ENCODE measurements around the gene TMEM51.

The TMEM51 gene

DNA sequence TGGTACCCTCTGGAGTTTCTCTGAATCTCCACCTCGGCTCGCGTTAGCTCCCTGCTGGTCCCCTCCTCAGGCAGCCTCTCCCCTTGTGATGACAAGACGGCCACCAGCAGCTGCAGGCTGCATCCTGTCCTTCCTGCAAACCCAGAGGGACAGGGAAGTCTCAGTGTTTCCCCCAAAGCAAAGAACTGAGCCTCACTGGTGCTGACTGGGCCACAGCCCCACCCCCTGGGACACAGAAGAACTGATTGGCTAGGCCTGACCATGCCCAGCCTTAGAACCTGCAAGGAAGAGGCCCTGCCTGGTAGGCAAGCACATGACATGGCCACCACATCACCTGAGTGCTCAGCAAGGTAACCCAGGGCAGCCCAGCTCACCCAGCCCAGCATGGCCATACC is 34.6 kb downstream of the TMEM51 start:
- H3K36me3 ChIP-seq (ENCODE audit: control insufficient read depth, insufficient read depth, low read length) = no peaks in the 10 kb centered on the region
- H3K27ac ChIP-seq (ENCODE audit: low read depth, low read length) = no peak overlapping the region
- H3K9me3 ChIP-seq (ENCODE audit: control insufficient read depth, insufficient read depth, low read depth, low read length) = no peaks in the 10 kb centered on the region
- H3K9ac ChIP-seq (ENCODE audit: low read length) = no peak overlapping the region
- H3K4me3 ChIP-seq (ENCODE audit: low read depth, low read length) = no peak overlapping the region
- no peaks in the 10 kb centered on the region for H3K27me3 ChIP-seq (ENCODE audit: control insufficient read depth, insufficient read depth, low read length)
- H3K4me1 ChIP-seq (ENCODE audit: control insufficient read depth, insufficient read depth, low read length) = peaks cover 36% of the 10 kb centered on the region

DNA sequence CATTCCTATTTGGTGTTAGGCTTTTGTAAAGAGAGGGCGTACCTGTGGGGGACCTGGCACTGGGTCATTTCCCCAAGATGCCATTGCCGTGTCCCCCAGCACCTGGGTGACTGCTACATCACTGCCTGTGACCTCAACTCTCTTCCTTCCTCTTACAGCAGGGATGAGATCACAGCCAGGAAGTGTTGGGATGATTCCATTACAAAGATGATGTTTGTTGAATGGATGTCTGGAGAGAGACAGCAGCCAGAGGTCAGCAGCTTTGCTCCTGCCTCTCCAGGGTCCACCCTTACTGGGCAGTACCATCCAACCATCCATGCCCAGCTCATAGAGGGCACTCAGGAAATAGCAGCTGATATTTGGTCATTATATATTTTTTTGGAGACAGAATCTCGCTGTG is 35.1 kb downstream of the TMEM51 start:
- H3K4me1 ChIP-seq (ENCODE audit: control insufficient read depth, insufficient read depth, low read length) = peaks cover 36% of the 10 kb centered on the region
- no peak overlapping the region for H3K9ac ChIP-seq (ENCODE audit: low read length)
- no peak overlapping the region for H3K27ac ChIP-seq (ENCODE audit: low read depth, low read length)
- H3K36me3 ChIP-seq (ENCODE audit: control insufficient read depth, insufficient read depth, low read length) = no peaks in the 10 kb centered on the region
- no peaks in the 10 kb centered on the region for H3K27me3 ChIP-seq (ENCODE audit: control insufficient read depth, insufficient read depth, low read length)
- no peak overlapping the region for H3K4me3 ChIP-seq (ENCODE audit: low read depth, low read length)
- no peaks in the 10 kb centered on the region for H3K9me3 ChIP-seq (ENCODE audit: control insufficient read depth, insufficient read depth, low read depth, low read length)

DNA sequence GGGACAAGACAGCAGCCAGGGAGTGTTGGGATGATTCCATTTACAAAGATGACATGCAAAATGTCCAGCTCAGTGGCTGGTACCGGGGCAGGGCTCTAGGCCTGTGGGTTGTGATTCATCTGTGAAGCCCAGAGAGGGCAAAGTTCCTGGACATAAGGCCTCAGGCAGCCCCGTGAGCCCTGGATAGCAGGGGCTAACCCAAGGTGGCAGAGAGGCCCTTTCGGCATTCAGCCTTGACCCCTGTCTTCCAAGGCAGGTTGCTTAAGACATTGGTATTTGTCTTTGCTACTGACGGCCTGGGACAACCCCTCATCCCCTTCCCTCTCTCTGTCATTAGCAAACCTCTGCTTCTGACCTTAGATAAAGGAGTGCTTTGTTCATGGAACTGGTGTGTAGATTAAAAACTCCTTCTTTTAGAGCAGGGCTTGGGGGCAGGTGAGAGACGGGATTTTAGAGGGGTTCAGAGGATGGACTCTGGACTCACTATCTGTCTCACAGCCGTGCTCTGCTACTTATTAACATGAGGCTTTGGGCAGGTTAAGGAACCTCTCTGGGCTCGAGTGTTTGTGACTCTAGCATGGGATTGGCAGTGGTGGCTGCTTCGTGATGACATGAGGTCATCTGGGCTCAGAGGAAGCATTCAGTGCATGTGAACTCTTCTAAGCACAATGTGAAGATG is 36.3 kb downstream of the TMEM51 start:
- H3K27me3 ChIP-seq (ENCODE audit: control insufficient read depth, insufficient read depth, low read length) = no peaks in the 10 kb centered on the region
- no peaks in the 10 kb centered on the region for H3K9me3 ChIP-seq (ENCODE audit: control insufficient read depth, insufficient read depth, low read depth, low read length)
- no peak overlapping the region for H3K27ac ChIP-seq (ENCODE audit: low read depth, low read length)
- H3K36me3 ChIP-seq (ENCODE audit: control insufficient read depth, insufficient read depth, low read length) = no peaks in the 10 kb centered on the region
- H3K4me1 ChIP-seq (ENCODE audit: control insufficient read depth, insufficient read depth, low read length) = peaks cover 36% of the 10 kb centered on the region
- no peak overlapping the region for H3K4me3 ChIP-seq (ENCODE audit: low read depth, low read length)
- no peak overlapping the region for H3K9ac ChIP-seq (ENCODE audit: low read length)

DNA sequence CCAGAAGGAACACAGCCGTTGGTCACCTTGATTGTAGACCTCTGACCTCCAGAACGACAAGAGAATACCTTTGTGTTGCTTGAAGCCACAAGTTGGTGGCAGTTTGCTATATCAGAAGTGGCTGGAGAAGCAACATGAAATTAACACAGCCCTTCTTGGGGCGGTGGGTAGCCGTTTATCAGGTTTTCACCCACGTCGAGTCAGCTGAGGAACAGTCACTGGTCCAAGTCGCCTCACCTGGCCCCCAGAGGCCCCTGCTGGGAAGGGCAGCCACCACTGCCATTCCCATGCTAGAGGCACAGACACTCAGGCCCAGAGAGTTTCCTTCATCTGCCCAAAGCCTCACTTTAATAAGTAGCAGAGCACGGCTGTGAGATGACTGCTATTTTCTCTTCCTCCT is 37.7 kb downstream of the TMEM51 start:
- Histone ChIP-seq H3K4me1 (ENCODE audit: control insufficient read depth, insufficient read depth, low read length) (peaks cover 44% of the 10 kb centered on the region), H3K9ac (ENCODE audit: low read length) (no peak overlapping the region), H3K4me3 (ENCODE audit: low read depth, low read length) (no peak overlapping the region), H3K27ac (ENCODE audit: low read depth, low read length) (no peak overlapping the region), H3K27me3 (ENCODE audit: control insufficient read depth, insufficient read depth, low read length) (no peaks in the 10 kb centered on the region), H3K9me3 (ENCODE audit: control insufficient read depth, insufficient read depth, low read depth, low read length) (no peaks in the 10 kb centered on the region), H3K36me3 (ENCODE audit: control insufficient read depth, insufficient read depth, low read length) (no peaks in the 10 kb centered on the region)

DNA sequence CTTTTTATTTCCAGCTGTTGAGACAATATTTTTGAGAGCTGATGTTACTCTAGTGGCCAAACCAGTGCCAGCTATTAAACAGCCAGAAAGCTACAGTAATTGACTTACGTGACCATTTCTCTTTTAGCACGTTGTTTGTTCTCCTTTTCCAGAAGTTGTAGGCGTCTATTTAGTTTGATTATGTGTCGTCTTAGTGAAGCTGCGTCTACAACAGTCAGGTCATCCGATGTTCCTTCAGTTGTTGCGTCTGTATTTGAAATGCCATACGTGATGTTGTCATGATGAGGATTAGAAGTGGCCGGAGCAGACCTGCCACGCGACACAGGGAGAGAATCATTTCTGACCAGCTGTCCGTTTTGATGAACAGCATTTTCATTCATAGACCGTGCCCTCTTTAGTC is 38.2 kb downstream of the TMEM51 start:
- no peak overlapping the region for H3K9ac ChIP-seq (ENCODE audit: low read length)
- H3K4me3 ChIP-seq (ENCODE audit: low read depth, low read length) = no peak overlapping the region
- H3K27me3 ChIP-seq (ENCODE audit: control insufficient read depth, insufficient read depth, low read length) = no peaks in the 10 kb centered on the region
- H3K9me3 ChIP-seq (ENCODE audit: control insufficient read depth, insufficient read depth, low read depth, low read length) = no peaks in the 10 kb centered on the region
- H3K36me3 ChIP-seq (ENCODE audit: control insufficient read depth, insufficient read depth, low read length) = no peaks in the 10 kb centered on the region
- peaks cover 44% of the 10 kb centered on the region for H3K4me1 ChIP-seq (ENCODE audit: control insufficient read depth, insufficient read depth, low read length)
- no peak overlapping the region for H3K27ac ChIP-seq (ENCODE audit: low read depth, low read length)

DNA sequence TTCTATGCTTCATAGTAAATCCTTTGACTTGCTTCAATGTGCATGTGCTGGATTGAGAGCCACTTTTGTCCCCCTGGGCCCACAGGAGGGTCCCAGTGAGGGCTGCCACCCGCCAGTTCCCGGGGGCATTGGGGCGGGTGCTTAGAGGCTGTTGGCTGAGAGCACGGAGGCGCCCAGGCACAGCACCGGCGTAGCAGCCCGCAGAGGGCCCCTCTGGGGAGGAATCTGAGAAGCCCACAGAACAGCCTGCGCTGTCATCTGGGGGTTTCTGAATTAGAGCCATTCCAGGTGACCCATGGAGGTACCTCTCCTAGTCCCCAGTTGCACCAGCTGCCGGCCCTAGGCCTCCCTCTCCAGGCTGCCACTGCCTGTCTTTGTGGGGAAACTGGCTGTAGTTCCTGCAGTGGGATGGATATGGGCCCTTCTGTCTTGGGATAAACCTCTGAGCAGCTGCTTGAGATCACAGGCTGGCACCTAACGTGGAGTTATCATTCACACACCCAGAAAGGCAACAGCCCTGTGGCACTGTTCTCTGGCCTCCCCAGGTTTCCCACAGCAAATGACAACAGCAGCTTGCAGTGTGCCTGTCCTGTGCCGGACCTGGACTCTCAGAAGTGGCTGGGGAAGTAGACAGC is 39.5 kb downstream of the TMEM51 start:
- no peak overlapping the region for H3K4me3 ChIP-seq (ENCODE audit: low read depth, low read length)
- no peaks in the 10 kb centered on the region for H3K9me3 ChIP-seq (ENCODE audit: control insufficient read depth, insufficient read depth, low read depth, low read length)
- peaks cover 42% of the 10 kb centered on the region for H3K4me1 ChIP-seq (ENCODE audit: control insufficient read depth, insufficient read depth, low read length)
- no peak overlapping the region for H3K9ac ChIP-seq (ENCODE audit: low read length)
- no peaks in the 10 kb centered on the region for H3K27me3 ChIP-seq (ENCODE audit: control insufficient read depth, insufficient read depth, low read length)
- no peaks in the 10 kb centered on the region for H3K36me3 ChIP-seq (ENCODE audit: control insufficient read depth, insufficient read depth, low read length)
- no peak overlapping the region for H3K27ac ChIP-seq (ENCODE audit: low read depth, low read length)

DNA sequence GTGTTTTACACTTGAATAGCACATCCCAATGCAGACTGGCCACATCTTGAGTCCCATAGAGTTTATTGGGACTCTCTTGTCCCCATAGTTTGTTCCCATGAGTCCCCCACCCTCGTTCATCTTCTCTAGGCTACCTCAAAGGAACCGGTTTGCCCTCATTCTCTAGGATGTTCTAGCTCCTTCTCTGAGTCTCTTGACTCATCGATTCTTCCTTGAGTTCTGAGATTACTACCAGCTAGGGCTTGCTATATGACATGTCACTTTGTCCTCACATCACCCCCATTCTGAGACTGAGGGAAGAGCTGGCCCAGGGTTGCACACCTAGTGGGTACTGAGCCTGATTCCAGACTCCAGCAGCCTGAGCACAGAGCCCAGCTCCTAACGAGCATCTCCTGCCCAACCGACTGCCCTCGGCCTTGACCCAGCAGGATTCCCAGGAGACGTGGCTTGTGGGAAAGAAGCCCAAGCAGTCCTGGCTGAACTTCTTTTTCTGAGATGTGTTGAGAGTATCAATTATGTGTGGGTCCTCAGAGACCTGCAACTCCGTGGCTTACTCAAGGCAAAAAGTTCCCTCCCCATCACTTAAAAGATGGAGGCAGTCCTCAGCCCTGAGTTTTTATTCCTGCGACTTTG is 42.0 kb downstream of the TMEM51 start:
- Histone ChIP-seq H3K4me3 (ENCODE audit: low read depth, low read length) (no peak overlapping the region), H3K9ac (ENCODE audit: low read length) (no peak overlapping the region), H3K27me3 (ENCODE audit: control insufficient read depth, insufficient read depth, low read length) (no peaks in the 10 kb centered on the region), H3K36me3 (ENCODE audit: control insufficient read depth, insufficient read depth, low read length) (no peaks in the 10 kb centered on the region), H3K4me1 (ENCODE audit: control insufficient read depth, insufficient read depth, low read length) (peaks cover 31% of the 10 kb centered on the region), H3K9me3 (ENCODE audit: control insufficient read depth, insufficient read depth, low read depth, low read length) (no peaks in the 10 kb centered on the region), H3K27ac (ENCODE audit: low read depth, low read length) (no peak overlapping the region)

DNA sequence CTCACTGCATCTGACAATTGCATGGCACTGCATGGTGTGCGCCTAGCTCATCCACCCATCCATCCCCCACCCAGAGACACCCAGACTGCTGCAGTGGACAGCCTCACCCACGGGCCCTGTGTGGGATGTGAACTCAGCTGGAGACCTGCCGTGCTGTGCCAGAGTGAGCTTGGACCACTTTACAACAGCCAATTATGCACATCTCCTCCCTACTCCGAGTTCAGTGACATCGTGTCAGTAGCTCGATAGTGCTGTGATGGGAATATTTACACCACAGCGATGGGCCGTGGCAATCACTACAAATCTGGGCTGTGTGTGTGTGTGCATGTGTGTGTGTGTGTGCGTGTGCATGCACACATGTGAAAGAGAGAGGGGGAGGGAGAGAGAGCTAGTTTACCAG is 42.5 kb downstream of the TMEM51 start:
- H3K4me1 ChIP-seq (ENCODE audit: control insufficient read depth, insufficient read depth, low read length) = peaks cover 35% of the 10 kb centered on the region
- no peaks in the 10 kb centered on the region for H3K36me3 ChIP-seq (ENCODE audit: control insufficient read depth, insufficient read depth, low read length)
- H3K9ac ChIP-seq (ENCODE audit: low read length) = no peak overlapping the region
- no peak overlapping the region for H3K4me3 ChIP-seq (ENCODE audit: low read depth, low read length)
- no peaks in the 10 kb centered on the region for H3K27me3 ChIP-seq (ENCODE audit: control insufficient read depth, insufficient read depth, low read length)
- H3K27ac ChIP-seq (ENCODE audit: low read depth, low read length) = no peak overlapping the region
- no peaks in the 10 kb centered on the region for H3K9me3 ChIP-seq (ENCODE audit: control insufficient read depth, insufficient read depth, low read depth, low read length)

DNA sequence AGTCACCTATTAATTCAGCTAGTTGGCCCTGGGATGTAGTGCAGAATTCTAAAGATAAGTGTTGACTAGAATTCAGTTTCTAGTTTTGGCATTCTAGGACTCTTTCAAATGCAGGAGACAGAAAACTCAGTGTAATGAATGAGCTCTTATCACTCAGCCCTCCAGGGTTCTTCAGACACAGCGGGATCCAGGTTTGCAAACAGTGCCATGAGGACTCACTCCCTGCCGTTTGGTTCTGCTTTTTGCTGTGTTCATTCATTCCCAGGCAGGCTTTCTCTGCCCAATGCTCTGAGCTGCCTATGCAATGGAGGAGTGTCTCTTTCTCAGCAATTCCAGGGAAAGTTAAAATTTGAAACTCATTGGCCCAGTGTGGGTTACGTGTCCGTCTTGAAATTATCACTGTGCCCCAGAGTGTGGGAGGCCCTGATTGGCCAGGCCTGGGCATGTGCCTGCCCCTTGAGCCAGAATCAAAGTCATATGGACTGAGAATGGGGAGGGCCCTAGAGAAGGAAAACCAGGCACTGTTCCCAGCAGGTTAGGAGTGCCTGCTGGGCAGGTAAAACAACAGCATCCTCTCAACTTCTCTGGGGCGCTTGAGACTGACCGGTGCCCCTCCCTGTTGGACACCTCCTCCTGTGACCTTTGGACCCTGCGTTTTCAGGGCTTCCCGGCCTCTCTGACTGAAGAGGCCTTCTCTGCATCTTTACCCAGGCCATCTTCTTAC is 43.4 kb downstream of the TMEM51 start:
- Histone ChIP-seq H3K27ac (ENCODE audit: low read depth, low read length) (peak overlapping the region; percentile 22; the same call in 1 of the 2 replicates), H3K4me1 (ENCODE audit: control insufficient read depth, insufficient read depth, low read length) (peaks cover 34% of the 10 kb centered on the region), H3K9ac (ENCODE audit: low read length) (no peak overlapping the region), H3K27me3 (ENCODE audit: control insufficient read depth, insufficient read depth, low read length) (no peaks in the 10 kb centered on the region), H3K9me3 (ENCODE audit: control insufficient read depth, insufficient read depth, low read depth, low read length) (no peaks in the 10 kb centered on the region), H3K36me3 (ENCODE audit: control insufficient read depth, insufficient read depth, low read length) (no peaks in the 10 kb centered on the region), H3K4me3 (ENCODE audit: low read depth, low read length) (peak overlapping the region; percentile 25; the same call in 1 of the 2 replicates)

DNA sequence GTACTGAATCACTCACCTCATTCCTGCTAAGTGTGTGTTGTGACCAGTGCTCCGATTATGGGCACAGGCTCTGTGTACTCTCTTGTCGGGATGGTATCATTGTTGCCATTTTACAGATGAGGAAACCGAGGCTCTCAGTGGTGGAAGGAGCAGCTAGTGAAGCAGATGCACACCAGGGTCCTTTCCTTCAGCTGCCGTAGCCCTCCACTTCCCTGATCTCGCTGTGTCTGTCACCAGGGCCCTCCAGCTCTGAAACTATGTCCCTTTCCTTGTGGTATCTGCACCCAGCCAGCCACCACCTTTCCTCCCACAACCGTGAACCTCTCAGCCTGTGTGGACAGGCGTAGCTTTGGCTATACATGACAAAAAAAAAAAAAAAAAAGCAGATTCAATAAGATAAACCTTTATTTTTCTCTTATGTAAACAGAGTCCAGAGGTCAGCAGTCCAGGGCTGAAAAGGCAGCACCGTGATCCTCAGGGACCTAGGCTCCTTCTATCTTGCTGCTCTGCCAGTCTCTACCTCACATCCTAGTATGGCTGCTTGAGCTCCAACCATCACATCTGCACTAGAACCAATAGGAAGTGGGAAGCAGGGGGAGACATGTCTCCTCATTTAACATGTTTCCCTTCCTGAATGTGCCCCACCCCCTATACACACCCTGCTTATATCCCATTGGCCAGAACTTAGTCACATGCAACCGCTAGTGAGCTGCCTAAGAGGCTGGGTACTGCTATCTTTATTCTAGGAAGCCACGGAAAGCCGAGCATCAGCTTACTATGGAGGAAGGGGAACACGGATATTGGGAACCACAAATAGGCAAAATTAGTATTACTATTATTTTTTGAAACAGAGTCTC is 44.3 kb downstream of the TMEM51 start:
- no peaks in the 10 kb centered on the region for H3K9me3 ChIP-seq (ENCODE audit: control insufficient read depth, insufficient read depth, low read depth, low read length)
- H3K27ac ChIP-seq (ENCODE audit: low read depth, low read length) = no peak overlapping the region
- H3K9ac ChIP-seq (ENCODE audit: low read length) = no peak overlapping the region
- no peaks in the 10 kb centered on the region for H3K27me3 ChIP-seq (ENCODE audit: control insufficient read depth, insufficient read depth, low read length)
- H3K36me3 ChIP-seq (ENCODE audit: control insufficient read depth, insufficient read depth, low read length) = no peaks in the 10 kb centered on the region
- H3K4me1 ChIP-seq (ENCODE audit: control insufficient read depth, insufficient read depth, low read length) = peaks cover 34% of the 10 kb centered on the region
- H3K4me3 ChIP-seq (ENCODE audit: low read depth, low read length) = no peak overlapping the region
